OCI-LY1 (cell line): Measurements from ENCODE around the gene RESP18.
"Not testable (repeated sequence)": the region's sequence is repeated elsewhere in the genome, so short reads cannot be mapped to it uniquely, and the experiment has no call there.

Experiments used
- H2AFZ ChIP-seq: fragments of 200-600 bp; sonication (generic), shearing (Covaris generic); 2 replicates; pipeline ENCODE4 v1.6.0; 2014; ENCODE audit warnings: antibody characterized with exemption, mild to moderate bottlenecking, low read length
- H3F3A ChIP-seq: fragments of 200-600 bp; sonication (generic), shearing (Covaris generic); 2 replicates; pipeline ENCODE4 v1.6.0; 2014; ENCODE audit warnings: mild to moderate bottlenecking, antibody characterized with exemption, low read length, moderate library complexity; ENCODE audit not compliant: insufficient read depth
- H3K27ac ChIP-seq: fragments of 200-600 bp; sonication (generic); 2 replicates; pipeline ENCODE4 v1.5.1; 2014; ENCODE audit warnings: low read length, mixed run types, mild to moderate bottlenecking, low read depth; ENCODE audit not compliant: poor library complexity, severe bottlenecking
- H3K27me3 ChIP-seq: fragments of 200-600 bp; sonication (generic); 2 replicates; pipeline ENCODE4 v1.6.0; 2014; ENCODE audit warnings: antibody characterized with exemption, mild to moderate bottlenecking, low read length, moderate library complexity; ENCODE audit not compliant: insufficient read depth
- H3K36me3 ChIP-seq: fragments of 200-600 bp; sonication (generic); 2 replicates; pipeline ENCODE4 v1.6.1; 2014; ENCODE audit warnings: mild to moderate bottlenecking, antibody characterized with exemption, low read length, moderate library complexity, mixed read lengths; ENCODE audit not compliant: insufficient read depth
- H3K4me1 ChIP-seq: fragments of 200-600 bp; sonication (generic); 2 replicates; pipeline ENCODE4 v1.5.1; 2014; ENCODE audit warnings: mild to moderate bottlenecking, low read length, moderate library complexity; ENCODE audit not compliant: insufficient read depth, severe bottlenecking
- H3K4me2 ChIP-seq: fragments of 200-600 bp; sonication (generic), shearing (Covaris generic); 2 replicates; pipeline ENCODE4 v1.6.1; 2014; ENCODE audit warnings: low read length
- H3K4me3 ChIP-seq: fragments of 200-600 bp; sonication (generic); 2 replicates; pipeline ENCODE4 v1.5.1; 2014; ENCODE audit warnings: low read length, low read depth, mild to moderate bottlenecking, mixed read lengths; ENCODE audit not compliant: poor library complexity, severe bottlenecking
- H3K79me2 ChIP-seq: fragments of 200-600 bp; shearing (Covaris generic); 2 replicates; pipeline ENCODE4 v1.6.1; 2016; ENCODE audit warnings: mixed run types, low read length, mixed read lengths; ENCODE audit not compliant: insufficient read depth
- H3K9ac ChIP-seq: fragments of 200-600 bp; sonication (generic), shearing (Covaris generic); 2 replicates; pipeline ENCODE4 v1.6.1; 2014; ENCODE audit warnings: mild to moderate bottlenecking, low read length, mixed read lengths
- H3K9me2 ChIP-seq: fragments of 200-600 bp; sonication (generic), shearing (Covaris generic); 2 replicates; pipeline ENCODE4 v1.6.1; 2014; ENCODE audit warnings: low read depth, mild to moderate bottlenecking, low read length, mixed read lengths
- H3K9me3 ChIP-seq: fragments of 200-600 bp; shearing (Covaris generic); 2 replicates; pipeline ENCODE4 v1.6.1; 2014; ENCODE audit warnings: low read length, mixed read lengths
- H4K20me1 ChIP-seq: fragments of 200-600 bp; sonication (generic), shearing (Covaris generic); 2 replicates; pipeline ENCODE4 v1.6.0; 2016; ENCODE audit warnings: mild to moderate bottlenecking, low read length; ENCODE audit not compliant: insufficient read depth
- CTCF ChIP-seq: fragments of 200-600 bp; sonication (generic), shearing (Covaris generic); IDR thresholded peaks from 2 replicates; pipeline ENCODE4 v1.5.1; 2017; ENCODE audit warnings: mild to moderate bottlenecking, antibody characterized with exemption, low read length, moderate library complexity, mixed read lengths
- EZH2 ChIP-seq: fragments of 200-600 bp; sonication (generic), shearing (Covaris generic); IDR thresholded peaks from 2 replicates; pipeline ENCODE4 v1.8.0; 2017; ENCODE audit warnings: borderline replicate concordance, mixed run types, mild to moderate bottlenecking, antibody characterized with exemption, low read length, moderate library complexity, mixed read lengths

The RESP18 gene

GRCh38 chr2:219289195-219289536 is 43.4 kb downstream of the RESP18 start:
- Histone ChIP-seq H3F3A (no peaks in the 10 kb centered on the region), H3K36me3 (peaks cover 23% of the 10 kb centered on the region), H2AFZ (no peak overlapping the region), H3K27me3 (no peaks in the 10 kb centered on the region), H4K20me1 (no peaks in the 10 kb centered on the region), H3K9ac (no peak overlapping the region), H3K4me3 (no peak overlapping the region), H3K9me2 (no peaks in the 10 kb centered on the region), H3K79me2 (no peaks in the 10 kb centered on the region), H3K4me2 (no peak overlapping the region), H3K4me1 (peaks cover 2% of the 10 kb centered on the region), H3K9me3 (no peaks in the 10 kb centered on the region), H3K27ac (no peak overlapping the region)
- TF ChIP-seq EZH2 = no peak
- no peak for TF ChIP-seq CTCF

- Histone ChIP-seq H2AFZ (no peak overlapping the region), H4K20me1 (no peaks in the 10 kb centered on the region), H3K9me2 (no peaks in the 10 kb centered on the region), H3K4me2 (no peak overlapping the region), H3K4me3 (no peak overlapping the region), H3K79me2 (no peaks in the 10 kb centered on the region), H3K9me3 (no peaks in the 10 kb centered on the region), H3K4me1 (no peaks in the 10 kb centered on the region), H3K36me3 (peaks cover 37% of the 10 kb centered on the region), H3F3A (no peaks in the 10 kb centered on the region), H3K9ac (no peak overlapping the region), H3K27me3 (no peaks in the 10 kb centered on the region), H3K27ac (no peak overlapping the region)
- TF ChIP-seq EZH2 (no peak), CTCF (no peak)
Measured at GRCh38 chr2:219287580-219288265, 44.8 kb downstream of the RESP18 start.

GRCh38 chr2:219287116-219287440 is 45.5 kb downstream of the RESP18 start:
- not testable (repeated sequence) for H3K27ac ChIP-seq, H3K9me2 ChIP-seq, H4K20me1 ChIP-seq, H3K79me2 ChIP-seq, H3K9me3 ChIP-seq, H3K27me3 ChIP-seq, H3K4me2 ChIP-seq, H3K4me3 ChIP-seq, H3F3A ChIP-seq, H3K4me1 ChIP-seq, H2AFZ ChIP-seq, H3K9ac ChIP-seq
- H3K36me3 ChIP-seq = peaks cover 43% of the 10 kb centered on the region

GRCh38 chr2:219286436-219287115 is 46.0 kb downstream of the RESP18 start:
- no peaks in the 10 kb centered on the region for H3K9me2 ChIP-seq
- H3K27me3 ChIP-seq = no peaks in the 10 kb centered on the region
- H3K79me2 ChIP-seq = no peaks in the 10 kb centered on the region
- no peak overlapping the region for H3K9ac ChIP-seq
- H3K9me3 ChIP-seq = no peaks in the 10 kb centered on the region
- TF ChIP-seq CTCF = no peak
- TF ChIP-seq EZH2 = no peak
- no peaks in the 10 kb centered on the region for H4K20me1 ChIP-seq
- H3K4me3 ChIP-seq = no peak overlapping the region
- H3F3A ChIP-seq = no peaks in the 10 kb centered on the region
- no peak overlapping the region for H3K4me2 ChIP-seq
- H3K27ac ChIP-seq = no peak overlapping the region
- H3K36me3 ChIP-seq = peaks cover 48% of the 10 kb centered on the region
- H2AFZ ChIP-seq = no peak overlapping the region
- H3K4me1 ChIP-seq = peaks cover 2% of the 10 kb centered on the region
